Karpas-422 (cell line): ENCODE results near the gene LCN6. TPM values are rescaled to one million over a fixed set of nuclear protein-coding genes. Genes with fewer than 3 reads are reported as not detected.
"Not testable (repeated sequence)": the region's sequence is repeated elsewhere in the genome, so short reads cannot be mapped to it uniquely, and the experiment has no call there.

Experiments
- DNase-seq: peaks from one replicate; pipeline ENCODE4 v3.0.0-alpha.2; 2015
- H2AFZ ChIP-seq: fragments of 200-600 bp; sonication (generic); 2 replicates; pipeline ENCODE4 v1.6.1; 2014; ENCODE audit warnings: antibody characterized with exemption, low read length, mixed read lengths
- H3K27ac ChIP-seq: fragments of 200-600 bp; sonication (generic); 2 replicates; pipeline ENCODE4 v1.5.1; 2014; ENCODE audit warnings: mild to moderate bottlenecking, low read length, moderate library complexity
- H3K27me3 ChIP-seq: fragments of 200-600 bp; sonication (generic); 2 replicates; pipeline ENCODE4 v1.6.1; 2014; ENCODE audit warnings: low read length, mixed read lengths
- H3K36me3 ChIP-seq: fragments of 200-600 bp; sonication (generic); 2 replicates; pipeline ENCODE4 v1.6.1; 2014; ENCODE audit warnings: low read length, mixed read lengths; ENCODE audit not compliant: insufficient read depth
- H3K4me1 ChIP-seq: fragments of 200-600 bp; sonication (generic); 2 replicates; pipeline ENCODE4 v1.6.1; 2014; ENCODE audit warnings: mild to moderate bottlenecking, low read length, mixed read lengths
- H3K4me2 ChIP-seq: fragments of 200-600 bp; sonication (generic); 2 replicates; pipeline ENCODE4 v1.6.1; 2014; ENCODE audit warnings: low read length, low read depth, mild to moderate bottlenecking; ENCODE audit not compliant: poor library complexity, severe bottlenecking
- H3K4me3 ChIP-seq: fragments of 200-600 bp; sonication (generic); 2 replicates; pipeline ENCODE4 v1.5.1; 2014; ENCODE audit warnings: mild to moderate bottlenecking, antibody characterized with exemption, low read length, mixed read lengths
- H3K79me2 ChIP-seq: fragments of 200-600 bp; sonication (generic); 2 replicates; pipeline ENCODE4 v1.6.1; 2014; ENCODE audit warnings: mild to moderate bottlenecking, low read length, mixed read lengths
- H3K9ac ChIP-seq: fragments of 200-600 bp; sonication (generic); 2 replicates; pipeline ENCODE4 v1.6.0; 2014; ENCODE audit warnings: low read length
- H3K9me2 ChIP-seq: fragments of 200-600 bp; sonication (generic), shearing (Covaris generic); replicated peaks from 2 replicates; pipeline ENCODE4 v1.6.0; 2014; ENCODE audit warnings: mild to moderate bottlenecking, low read length, moderate library complexity; ENCODE audit not compliant: insufficient read depth
- H3K9me3 ChIP-seq: fragments of 300-700, 200-600 bp; sonication (generic); 2 replicates; pipeline ENCODE4 v1.6.1; 2014; ENCODE audit warnings: low read length, mixed read lengths
- H4K20me1 ChIP-seq: fragments of 200-600 bp; sonication (generic); 2 replicates; pipeline ENCODE4 v1.6.1; 2014; ENCODE audit warnings: mild to moderate bottlenecking, antibody characterized with exemption, low read length, low read depth; ENCODE audit not compliant: insufficient read depth
- total RNA-seq: library from RNA; depleted of rRNA; stranded (reverse); fragments of >200 nt; shearing (Covaris generic); gene quantifications from 2 replicates; pipeline ENCODE4 v1.2.3, GENCODE V29; 2014; ENCODE audit warnings: low replicate concordance

Gene LCN6
- total RNA-seq, 1 experiment from 2014 or later, result not detected

- Histone ChIP-seq H3K79me2 (no peaks in the 10 kb centered on the region), H4K20me1 (no peaks in the 10 kb centered on the region), H3K9me2 (no peaks in the 10 kb centered on the region), H3K27me3 (no peaks in the 10 kb centered on the region), H3K4me2 (no peak overlapping the region), H3K9ac (no peak overlapping the region), H3K36me3 (no peaks in the 10 kb centered on the region), H3K9me3 (no peaks in the 10 kb centered on the region), H3K4me3 (no peak overlapping the region), H2AFZ (no peak overlapping the region), H3K27ac (no peak overlapping the region), H3K4me1 (no peaks in the 10 kb centered on the region)
- no peak for DNase-seq
Observed at GRCh38 chr9:136705564-136705963, 42.8 kb downstream of the LCN6 start.

DNA sequence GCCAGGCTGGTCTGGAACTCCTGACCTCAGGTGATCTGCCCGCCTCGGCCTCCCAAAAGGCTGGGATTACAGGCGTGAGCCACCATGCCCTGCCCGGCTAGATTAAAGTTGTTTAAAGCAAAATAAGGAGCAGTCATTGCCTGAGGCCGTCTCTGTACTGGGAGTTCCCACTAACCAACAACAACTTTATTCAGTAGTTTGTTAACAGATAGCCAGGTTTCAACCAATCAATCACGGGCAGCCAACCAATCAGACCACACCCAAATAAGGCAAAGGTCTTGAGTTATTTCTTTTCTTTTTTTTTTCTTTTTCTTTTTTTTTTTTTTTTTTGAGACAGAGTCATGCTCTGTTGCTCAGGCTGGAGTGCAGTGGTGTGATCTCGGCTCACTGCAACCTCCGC is 43.6 kb downstream of the LCN6 start:
- not testable (repeated sequence) for H3K9ac ChIP-seq, H3K79me2 ChIP-seq, H3K36me3 ChIP-seq, DNase-seq, H3K4me3 ChIP-seq, H3K9me3 ChIP-seq, H3K4me1 ChIP-seq, H3K27me3 ChIP-seq, H4K20me1 ChIP-seq, H3K27ac ChIP-seq, H2AFZ ChIP-seq, H3K9me2 ChIP-seq, H3K4me2 ChIP-seq

- no peak overlapping the region for H2AFZ ChIP-seq
Observed at GRCh38 chr9:136703276-136703860, 45.0 kb downstream of the LCN6 start.

DNA sequence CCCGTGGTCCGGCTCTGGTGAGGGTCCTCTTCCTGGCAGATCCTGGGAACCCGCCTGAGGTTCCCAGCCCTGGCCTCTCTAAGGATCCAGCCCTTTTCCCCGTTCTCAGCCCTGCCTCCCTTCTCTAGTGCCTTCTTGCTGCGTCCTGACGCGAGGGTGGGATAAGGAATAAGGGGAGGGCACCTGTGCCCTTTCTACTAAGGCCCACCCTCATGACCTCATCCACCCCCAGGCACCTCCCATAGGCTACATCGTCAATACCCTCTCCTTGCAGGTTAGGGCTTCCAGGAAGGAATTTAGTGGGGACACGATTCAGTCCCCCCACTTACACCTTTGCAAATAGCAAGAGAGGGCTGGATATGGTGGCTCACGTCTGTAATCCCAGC is 46.7 kb downstream of the LCN6 start:
- no peaks in the 10 kb centered on the region for H3K9me3 ChIP-seq
- H3K4me3 ChIP-seq, result no peak overlapping the region

More at GRCh38 chr9:136703276-136703860, 45.0 kb downstream of the LCN6 start:
- Histone ChIP-seq H3K36me3 (no peaks in the 10 kb centered on the region), H3K9me2 (no peaks in the 10 kb centered on the region), H3K4me3 (no peak overlapping the region), H4K20me1 (no peaks in the 10 kb centered on the region), H3K27ac (no peak overlapping the region), H3K9me3 (no peaks in the 10 kb centered on the region), H3K9ac (no peak overlapping the region), H3K79me2 (no peaks in the 10 kb centered on the region), H3K27me3 (no peaks in the 10 kb centered on the region), H3K4me2 (no peak overlapping the region), H3K4me1 (no peaks in the 10 kb centered on the region)
- no peak for DNase-seq

GRCh38 chr9:136700959-136701667 is 47.2 kb downstream of the LCN6 start:
- no peaks in the 10 kb centered on the region for H3K27me3 ChIP-seq
- no peak overlapping the region for H3K4me3 ChIP-seq
- H3K4me2 ChIP-seq, result no peak overlapping the region

More for the DNA sequence above, 46.7 kb downstream of the LCN6 start:
- Histone ChIP-seq H3K79me2 (no peaks in the 10 kb centered on the region), H3K27ac (no peak overlapping the region), H4K20me1 (no peaks in the 10 kb centered on the region), H3K4me1 (no peaks in the 10 kb centered on the region), H3K4me2 (no peak overlapping the region), H3K36me3 (no peaks in the 10 kb centered on the region), H2AFZ (no peak overlapping the region), H3K27me3 (no peaks in the 10 kb centered on the region), H3K9ac (no peak overlapping the region), H3K9me2 (no peaks in the 10 kb centered on the region)
- DNase-seq, result no peak

DNA sequence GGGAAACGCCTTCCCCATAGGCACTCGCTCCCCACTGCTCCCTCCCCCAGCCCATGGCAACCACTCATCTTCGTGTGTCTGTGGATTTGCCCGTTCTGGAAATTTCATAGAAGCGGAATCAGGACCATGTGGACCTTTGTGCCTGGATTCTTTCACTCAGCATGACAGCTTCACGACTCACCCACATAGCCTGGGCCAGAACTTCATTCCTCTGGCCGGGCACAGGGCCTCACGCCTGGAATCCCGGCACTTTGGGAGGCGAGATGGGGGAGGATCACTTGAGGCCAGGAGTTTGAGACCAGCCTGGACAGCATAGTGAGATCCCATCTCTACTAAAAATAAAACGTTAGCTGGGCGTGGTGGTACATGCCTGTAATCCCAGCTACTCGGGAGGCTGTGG is 48.0 kb downstream of the LCN6 start:
- Histone ChIP-seq H3K9me2 (no peaks in the 10 kb centered on the region), H3K4me3 (no peak overlapping the region), H4K20me1 (no peaks in the 10 kb centered on the region; the same call in 1 of the 2 replicates), H3K79me2 (no peaks in the 10 kb centered on the region), H3K27ac (no peak overlapping the region), H3K36me3 (no peaks in the 10 kb centered on the region), H3K9ac (no peak overlapping the region), H3K9me3 (no peaks in the 10 kb centered on the region), H3K4me1 (no peaks in the 10 kb centered on the region), H2AFZ (no peak overlapping the region), H3K27me3 (no peaks in the 10 kb centered on the region), H3K4me2 (no peak overlapping the region)
- DNase-seq, result no peak

More at GRCh38 chr9:136700959-136701667, 47.2 kb downstream of the LCN6 start:
- no peak overlapping the region for H2AFZ ChIP-seq
- H3K9me2 ChIP-seq, result no peaks in the 10 kb centered on the region
- no peak overlapping the region for H3K9ac ChIP-seq
- no peaks in the 10 kb centered on the region for H3K9me3 ChIP-seq
- H3K27ac ChIP-seq, result no peak overlapping the region
- DNase-seq, result no peak
- no peaks in the 10 kb centered on the region for H3K36me3 ChIP-seq
- H3K79me2 ChIP-seq, result no peaks in the 10 kb centered on the region
- H3K4me1 ChIP-seq, result no peaks in the 10 kb centered on the region
- H4K20me1 ChIP-seq, result no peaks in the 10 kb centered on the region; the same call in 1 of the 2 replicates

DNA sequence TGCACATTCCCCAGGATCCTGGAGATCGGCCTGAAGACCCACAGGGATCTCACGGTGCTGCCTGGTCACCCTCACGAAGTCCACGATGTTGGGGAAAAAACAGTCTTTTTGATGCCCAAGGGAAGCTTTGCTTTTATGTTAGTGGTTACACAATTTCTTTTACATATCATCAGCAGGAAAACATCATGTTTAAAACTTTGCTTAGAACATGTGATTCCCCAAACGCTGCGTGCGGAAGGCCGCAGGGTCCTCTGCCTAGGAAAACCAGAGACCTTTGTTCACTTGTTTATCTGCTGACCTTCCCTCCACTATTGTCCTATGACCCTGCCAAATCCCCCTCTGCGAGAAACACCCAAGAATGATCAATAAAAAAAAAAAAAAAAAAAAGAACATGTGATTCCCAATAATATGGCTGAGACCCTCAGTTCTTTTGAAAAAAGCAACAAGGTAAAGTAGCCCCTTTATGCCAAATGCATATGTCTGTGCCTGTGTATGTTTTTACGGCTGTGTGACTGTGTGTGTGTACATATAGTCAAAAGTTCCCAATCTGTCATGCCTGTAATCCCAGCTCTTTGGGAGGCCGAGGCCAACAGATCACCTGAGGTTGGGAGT is 49.6 kb downstream of the LCN6 start:
- Histone ChIP-seq H3K9ac (no peak overlapping the region), H3K27ac (no peak overlapping the region), H3K9me2 (no peaks in the 10 kb centered on the region), H2AFZ (no peak overlapping the region), H3K36me3 (no peaks in the 10 kb centered on the region), H3K4me2 (no peak overlapping the region), H4K20me1 (no peaks in the 10 kb centered on the region; the same call in 1 of the 2 replicates), H3K4me1 (no peaks in the 10 kb centered on the region), H3K79me2 (no peaks in the 10 kb centered on the region), H3K4me3 (no peak overlapping the region), H3K9me3 (no peaks in the 10 kb centered on the region), H3K27me3 (no peaks in the 10 kb centered on the region)
- DNase-seq, result no peak

- Histone ChIP-seq H2AFZ (no peak overlapping the region), H3K27me3 (no peaks in the 10 kb centered on the region)
- DNase-seq, result no peak
Observed at GRCh38 chr9:136697821-136698526, 50.4 kb downstream of the LCN6 start.

More at GRCh38 chr9:136697821-136698526, 50.4 kb downstream of the LCN6 start:
- Histone ChIP-seq H3K27ac (no peak overlapping the region), H3K9me2 (no peaks in the 10 kb centered on the region), H4K20me1 (no peaks in the 10 kb centered on the region; the same call in 1 of the 2 replicates), H3K36me3 (no peaks in the 10 kb centered on the region), H3K9ac (no peak overlapping the region), H3K9me3 (no peaks in the 10 kb centered on the region), H3K4me1 (no peaks in the 10 kb centered on the region), H3K79me2 (no peaks in the 10 kb centered on the region), H3K4me2 (no peak overlapping the region), H3K4me3 (no peak overlapping the region)
